Measurements from ENCODE around the gene SYNGR4. TPM values are rescaled to one million over a fixed set of nuclear protein-coding genes. Genes with fewer than 3 reads are reported as not detected.
"Not testable (repeated sequence)": the region's sequence is repeated elsewhere in the genome, so short reads cannot be mapped to it uniquely, and the experiment has no call there.

SYNGR4 gene
- polyA plus RNA-seq, 4 donors: 0.39 to 1.2 (median 0.54) TPM

DNA sequence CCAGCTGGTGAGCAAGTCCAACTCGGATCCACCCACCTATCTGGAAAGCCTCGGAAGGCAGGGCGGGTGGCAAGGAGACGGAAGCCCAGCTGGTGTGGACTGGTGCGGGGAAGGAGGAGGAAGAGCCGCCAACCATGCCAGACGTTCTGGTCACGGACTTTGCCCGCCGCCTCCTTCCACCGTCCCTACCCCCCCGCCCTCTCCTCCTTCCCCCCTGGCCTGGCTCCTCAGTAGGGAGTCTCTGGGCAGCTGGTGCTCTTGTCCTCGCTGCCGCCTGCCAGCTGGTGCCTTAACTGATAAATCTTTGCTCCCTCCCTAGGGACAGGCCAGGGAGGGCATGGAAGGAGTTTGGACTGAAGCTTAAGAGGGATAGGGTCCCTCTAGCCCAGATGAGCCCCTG is 4.8 kb downstream of the SYNGR4 start:
- DNase-seq (ENCODE audit: low read depth in 4 of 4, low spot score in 3 of 4): no peak

- DNase-seq (ENCODE audit: low read depth in 4 of 4, low spot score in 3 of 4): no peak
These were observed 6.8 kb downstream of the SYNGR4 start for GRCh38 chr19:48370955-48371354.

- DNase-seq (ENCODE audit: low read depth in 4 of 4, low spot score in 3 of 4): no peak
These were observed 7.2 kb downstream of the SYNGR4 start for GRCh38 chr19:48371367-48371766.

DNA sequence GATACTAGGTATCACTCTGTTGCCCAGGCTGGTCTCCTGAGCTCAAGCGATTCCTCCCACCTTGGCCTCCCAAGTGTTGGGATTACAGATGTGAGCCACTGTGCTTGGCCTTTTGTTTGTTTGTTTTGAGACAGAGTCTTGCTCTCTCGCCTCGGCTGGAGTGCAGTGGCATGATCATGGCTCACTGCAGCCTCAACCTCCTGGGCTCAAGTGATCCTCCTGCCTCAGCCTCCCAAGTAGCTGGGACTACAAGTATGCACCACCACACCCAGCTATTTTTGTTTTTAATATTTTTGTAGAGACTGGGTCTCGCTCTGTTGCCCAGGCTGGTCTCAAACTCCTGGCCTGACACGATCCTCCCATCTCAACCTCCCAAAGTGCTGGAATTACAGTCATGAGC is 7.6 kb downstream of the SYNGR4 start:
- DNase-seq (ENCODE audit: low read depth in 4 of 4, low spot score in 3 of 4): not testable (repeated sequence)

GRCh38 chr19:48372904-48373303 is 8.7 kb downstream of the SYNGR4 start:
- DNase-seq (ENCODE audit: low read depth in 4 of 4, low spot score in 3 of 4): no peak

GRCh38 chr19:48373567-48373966 is 9.4 kb downstream of the SYNGR4 start:
- no peak for DNase-seq (ENCODE audit: low read depth in 4 of 4, low spot score in 3 of 4)

- DNase-seq (ENCODE audit: low read depth in 4 of 4, low spot score in 3 of 4): no peak
These were observed 14.0 kb downstream of the SYNGR4 start for GRCh38 chr19:48378194-48378570.

DNA sequence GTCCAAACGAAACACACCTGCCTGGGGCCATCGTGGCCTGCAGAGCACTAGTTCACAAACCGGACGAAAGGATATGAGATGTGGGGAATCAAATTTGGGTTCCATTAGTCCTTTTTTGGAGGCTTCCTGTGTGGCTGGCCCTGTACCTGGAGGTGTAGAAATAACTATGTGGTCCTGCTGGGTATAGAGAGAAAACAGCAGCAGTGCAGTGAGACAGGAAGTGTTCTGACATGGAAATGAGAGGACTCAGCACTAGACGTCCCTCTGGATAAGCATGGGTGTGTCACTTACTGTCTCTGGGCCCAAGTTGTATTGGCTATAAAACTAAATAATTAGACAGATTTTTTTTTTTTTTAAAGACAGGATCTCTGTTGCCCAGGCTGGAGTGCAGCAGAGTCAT is 14.9 kb downstream of the SYNGR4 start:
- no peak for DNase-seq (ENCODE audit: low read depth in 4 of 4, low spot score in 3 of 4)

- no peak for DNase-seq (ENCODE audit: low read depth in 4 of 4, low spot score in 3 of 4)
These were observed 17.2 kb downstream of the SYNGR4 start for GRCh38 chr19:48381178-48381950.

DNA sequence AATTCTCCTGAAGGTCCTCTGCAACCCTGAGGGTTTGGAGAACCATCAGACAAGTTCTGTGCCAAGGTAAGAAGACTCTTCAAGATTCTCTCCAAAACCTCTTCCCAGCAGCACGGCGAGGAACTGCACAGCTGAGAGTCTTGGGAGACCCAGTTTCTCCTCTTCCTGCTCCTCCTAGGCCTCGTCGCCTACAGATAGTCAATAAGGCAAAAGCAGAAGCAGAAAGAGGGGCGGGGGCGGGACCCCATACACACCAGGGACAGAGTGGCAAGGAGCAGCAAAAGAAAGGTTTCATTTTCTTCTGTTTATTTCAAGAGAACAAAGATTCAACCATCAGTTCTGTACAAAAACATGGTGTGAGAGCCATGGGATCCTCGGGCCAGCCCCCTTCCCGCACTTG is 18.1 kb downstream of the SYNGR4 start:
- no peak for DNase-seq (ENCODE audit: low read depth in 4 of 4, low spot score in 3 of 4)

- DNase-seq (ENCODE audit: low read depth in 4 of 4, low spot score in 3 of 4): no peak
These were observed 21.4 kb downstream of the SYNGR4 start for GRCh38 chr19:48385461-48386087.

- no peak for DNase-seq (ENCODE audit: low read depth in 4 of 4, low spot score in 3 of 4)
These were observed 22.8 kb downstream of the SYNGR4 start for GRCh38 chr19:48386981-48387380.

DNA sequence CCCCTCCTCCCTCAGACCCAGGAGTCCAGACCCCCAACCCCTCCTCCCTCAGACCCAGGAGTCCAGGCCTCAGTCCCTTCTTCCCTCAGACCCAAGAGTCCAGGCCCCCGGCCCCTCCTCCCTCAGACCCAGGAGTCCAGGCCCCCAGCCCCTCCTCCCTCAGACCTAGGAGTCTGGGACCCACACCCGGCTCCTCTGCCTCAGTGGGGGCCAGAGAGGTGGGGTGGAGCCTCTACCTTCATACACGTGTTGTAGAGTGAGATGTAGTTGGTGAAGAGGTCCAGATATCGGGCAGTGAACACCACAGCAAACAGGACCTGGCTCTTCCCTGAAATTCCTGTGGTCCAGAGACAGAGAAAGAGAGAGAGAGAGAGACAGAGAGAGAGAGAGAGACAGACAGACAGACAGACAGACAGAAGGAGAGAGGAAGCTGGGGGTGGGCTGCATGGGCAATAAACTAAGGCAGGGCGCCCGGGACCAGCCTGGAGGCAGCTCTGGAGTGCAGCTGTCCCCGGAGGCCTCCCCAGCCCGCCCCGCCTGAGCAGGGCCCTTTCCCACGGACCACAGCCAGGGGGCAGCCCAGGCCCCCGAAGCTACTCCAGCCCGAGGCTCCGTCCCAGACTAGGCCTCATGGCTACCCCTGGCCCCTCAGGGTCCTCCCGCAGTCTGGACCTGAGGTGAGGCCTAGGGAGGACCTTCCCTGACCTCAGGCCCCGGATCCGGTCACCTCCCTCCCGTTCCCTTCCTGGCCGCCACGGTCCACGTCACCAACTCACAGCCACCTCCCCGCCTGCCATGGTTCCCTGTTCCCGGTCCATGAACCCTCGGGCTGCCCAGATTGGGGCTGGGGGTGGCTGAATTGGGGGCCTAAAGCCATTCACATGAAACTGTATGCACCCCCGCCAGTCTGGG is 26.3 kb downstream of the SYNGR4 start:
- no peak for DNase-seq (ENCODE audit: low read depth in 4 of 4, low spot score in 3 of 4)

GRCh38 chr19:48391100-48392005 is 27.2 kb downstream of the SYNGR4 start, which contains the start of gene KDELR1:
Gene KDELR1 (minus strand): TSS chr19:48391551. CDS start chr19:48391358, 193 bp downstream.
- peak in 2 of 4 donors; percentile 61 to 78 for DNase-seq (ENCODE audit: low read depth in 4 of 4, low spot score in 3 of 4)

GRCh38 chr19:48392006-48392344 is 27.8 kb downstream of the SYNGR4 start:
- DNase-seq (ENCODE audit: low read depth in 4 of 4, low spot score in 3 of 4): not testable (repeated sequence)

- no peak for DNase-seq (ENCODE audit: low read depth in 4 of 4, low spot score in 3 of 4)
These were observed 28.8 kb downstream of the SYNGR4 start for GRCh38 chr19:48392860-48393558.

- no peak for DNase-seq (ENCODE audit: low read depth in 4 of 4, low spot score in 3 of 4)
These were observed 29.6 kb downstream of the SYNGR4 start, which contains the start of gene GRIN2D for GRCh38 chr19:48393559-48394330. Gene GRIN2D (plus strand): TSS chr19:48393668. CDS start chr19:48398393, 4,725 bp downstream.

DNA sequence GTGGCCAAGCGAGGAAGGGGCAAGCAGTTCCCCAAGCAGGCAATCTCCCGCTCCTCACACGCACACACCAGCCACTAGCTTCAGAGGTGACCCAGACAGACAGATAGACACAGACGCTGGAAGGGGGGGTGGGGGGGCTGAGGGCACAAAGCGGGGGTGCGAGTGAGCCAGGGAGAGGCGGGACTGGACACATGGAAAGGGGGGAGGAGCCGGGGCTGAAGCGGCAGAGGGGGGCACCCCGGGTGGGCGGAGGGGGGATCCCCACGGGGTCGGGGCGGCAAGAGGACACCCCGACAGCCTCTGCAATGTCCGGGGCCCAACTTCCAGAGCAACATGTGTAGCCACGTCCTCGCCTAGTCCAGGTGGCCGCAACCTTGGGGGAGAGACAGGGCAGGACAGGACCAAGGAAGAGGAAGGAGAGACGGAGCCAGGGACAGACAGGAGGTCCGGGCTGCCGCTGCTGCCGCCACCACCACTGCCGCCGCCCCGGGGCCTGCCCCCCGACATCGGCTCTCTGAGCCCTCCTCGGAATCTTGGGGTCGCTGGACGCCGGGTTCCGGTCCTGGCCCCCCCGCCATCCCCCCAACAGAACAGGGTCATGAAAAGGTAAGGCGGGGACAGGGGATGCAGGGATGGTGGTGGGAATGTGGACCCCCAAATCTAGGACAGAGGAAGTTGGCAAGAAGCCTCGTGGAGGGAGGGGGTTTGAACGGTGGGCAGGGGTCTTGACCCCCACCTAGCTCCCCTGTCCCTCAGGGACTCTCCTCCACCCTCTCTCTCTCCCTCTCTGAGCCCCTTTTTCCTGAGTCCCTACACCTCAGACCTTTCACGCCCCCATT is 30.4 kb downstream of the SYNGR4 start:
- DNase-seq (ENCODE audit: low read depth in 4 of 4, low spot score in 3 of 4): no peak
